Right lobe of liver (tissue), 6 donors: ENCODE measurements around the gene C12orf57. TPM values are rescaled to one million over a fixed set of nuclear protein-coding genes. Genes with fewer than 3 reads are reported as not detected.

Source experiments
- ATAC-seq, 4 donors: fragments of 200-7000 bp; cut with Tn5 transposase; one replicate each; pipeline ENCODE4 v1.9.1; 2020; ENCODE audit warnings: mild to moderate bottlenecking in 4 of 4, moderate library complexity in 4 of 4
- DNase-seq, 3 donors: peaks; one replicate each; pipeline ENCODE4 v3.0.0-alpha.2; 2020
- H3K27ac ChIP-seq, 3 donors: fragments of 200-600 bp; one replicate each; pipeline ENCODE4 v1.8.0; 2022
- H3K27me3 ChIP-seq, 2 donors: fragments of 200-600 bp; one replicate each; pipeline ENCODE4 v1.8.0; 2022
- H3K36me3 ChIP-seq, 4 donors: fragments of 200-600 bp; sonication (generic) in 1 of 4; one replicate each; pipeline versions ENCODE4 v1.5.1 to v1.8.0; 2017 to 2022; ENCODE audit warnings: control low read depth in 1 of 4
- H3K4me1 ChIP-seq, 4 donors: fragments of 200-600 bp; sonication (generic) in 1 of 4; one replicate each; pipeline versions ENCODE4 v1.5.1 to v1.8.0; 2017 to 2022; ENCODE audit warnings: control low read depth in 1 of 4
- H3K4me3 ChIP-seq, 3 donors: fragments of 200-600 bp; one replicate each; pipeline ENCODE4 v1.8.0; 2022
- H3K9me3 ChIP-seq, 4 donors: fragments of 200-600 bp; sonication (generic) in 1 of 4; one replicate each; pipeline versions ENCODE4 v1.5.1 to v1.8.0; 2017 to 2022; ENCODE audit warnings: control low read depth in 1 of 4
- CTCF ChIP-seq, 4 donors: fragments of 200-600 bp in 3 of 4; fragments of 450-650 bp in 1 of 4; IDR thresholded peaks; one replicate each; pipeline versions ENCODE4 v1.5.1 to v1.8.0; 2016 to 2022; ENCODE audit warnings: antibody characterized with exemption in 4 of 4, mild to moderate bottlenecking in 2 of 4
- POLR2A ChIP-seq: fragments of 450-650 bp; IDR thresholded peaks from one replicate; pipeline ENCODE4 v1.6.1; 2017; ENCODE audit warnings: antibody characterized with exemption, mild to moderate bottlenecking
- WGBS: methylation state at CpG from one replicate; pipeline ENCODE4 v1.1.6; 2018; ENCODE audit warnings: low coverage, low lambda C conversion rate; ENCODE audit not compliant: insufficient coverage; ENCODE audit errors: missing lambda C conversion rate; 5-methylcytosine and 5-hydroxymethylcytosine counted together
- intact Hi-C, 2 donors: fragments of 100-400 bp; cut with DNase I; formaldehyde crosslinking; loops; one replicate each; pipeline versions ENCODE4 v1.11.2 to v1.14.1; 2022
- total RNA-seq, 6 experiments: library from RNA; depleted of rRNA in 2 of 6; stranded (reverse); fragments of >200 nt in 2 of 6; fragmentation: NEBNext Ultra II Directional in 3 of 6; extraction: Animal tissue kit (Norgen Biotek cat#: 25700) in 3 of 6; gene quantifications; one replicate each; pipeline versions ENCODE4 v1.1.0 to v1.2.4, GENCODE V29; 2016 to 2023
- donor health status: DM: no; HTN: yes; CAD: no.
- donor health status: DM: no; HTN: no; CAD: no.
- donor health status: DM: no; HTN: no; CAD: no.
- donor health status: DM: no; HTN: yes; CAD: no.
- donor health status: DM: no; HTN: yes; CAD: no.

The C12orf57 gene
- total RNA-seq, 6 experiments from 2014 or later: 47.6 to 189 (median 70.5) TPM

- intact Hi-C loops: no loop called here
- 58% methylated on average over 10 of the region's 10 CpGs for WGBS
- ATAC-seq (no peak), DNase-seq (no peak)
- Histone ChIP-seq H3K27ac (no peak overlapping the region), H3K4me3 (no peak overlapping the region), H3K9me3 (no peaks in the 10 kb centered on the region), H3K36me3 (no peaks in the 10 kb centered on the region), H3K4me1 (peaks cover 0 to 30% (median 13%) of the 10 kb centered on the region in 4 donors), H3K27me3 (no peaks in the 10 kb centered on the region)
- no peak for TF ChIP-seq POLR2A
- TF ChIP-seq CTCF (IDR thresholded peaks at IDR 0.05): no peak
Measured at GRCh38 chr12:6923003-6923732, 20.7 kb upstream of the C12orf57 start.

- 23% methylated on average over 6 of the region's 6 CpGs for WGBS
- no peak overlapping the region for H3K27ac ChIP-seq
Measured at GRCh38 chr12:6923851-6924250, 20.0 kb upstream of the C12orf57 start.

GRCh38 chr12:6925239-6925539, 18.6 kb upstream of the C12orf57 start:
- H3K4me1 ChIP-seq: peaks cover 0 to 44% (median 18%) of the 10 kb centered on the region in 4 donors
- ATAC-seq: no peak
- no peak overlapping the region for H3K4me3 ChIP-seq

More at GRCh38 chr12:6923851-6924250, 20.0 kb upstream of the C12orf57 start:
- intact Hi-C loops: no loop called here
- no peak for ATAC-seq
- no peak for DNase-seq
- Histone ChIP-seq H3K27me3 (no peaks in the 10 kb centered on the region), H3K36me3 (no peaks in the 10 kb centered on the region), H3K4me1 (peaks cover 0 to 31% (median 13%) of the 10 kb centered on the region in 4 donors), H3K4me3 (no peak overlapping the region), H3K9me3 (no peaks in the 10 kb centered on the region)
- TF ChIP-seq POLR2A (no peak), CTCF (IDR thresholded peaks at IDR 0.05) (no peak)

GRCh38 chr12:6925540-6926279, 18.1 kb upstream of the C12orf57 start:
- peak; percentile 63 to 87 (median 82) for DNase-seq
- 17% methylated on average over 6 of the region's 8 CpGs for WGBS
- peaks cover 0 to 44% (median 18%) of the 10 kb centered on the region in 4 donors for H3K4me1 ChIP-seq
- H3K9me3 ChIP-seq: no peaks in the 10 kb centered on the region
- H3K36me3 ChIP-seq: no peaks in the 10 kb centered on the region
- ATAC-seq: peak; percentile 60 to 72 (median 70)
- H3K27ac ChIP-seq: peak overlapping the region; percentile 62 to 80 (median 70)
- H3K27me3 ChIP-seq: no peaks in the 10 kb centered on the region
- intact Hi-C loops: no loop called here
- H3K4me3 ChIP-seq: peak overlapping the region; percentile 12 to 41 (median 25)
- TF ChIP-seq POLR2A (no peak), CTCF (IDR thresholded peaks at IDR 0.05) (peak in 2 of 4 donors; percentile 7 to 15)

More at GRCh38 chr12:6925239-6925539, 18.6 kb upstream of the C12orf57 start:
- no peaks in the 10 kb centered on the region for H3K9me3 ChIP-seq
- intact Hi-C loops: no loop called here
- TF ChIP-seq POLR2A (no peak), CTCF (IDR thresholded peaks at IDR 0.05) (no peak)
- WGBS: 14% methylated on average over 1 of the region's 1 CpG
- H3K36me3 ChIP-seq: no peaks in the 10 kb centered on the region
- H3K27me3 ChIP-seq: no peaks in the 10 kb centered on the region
- DNase-seq: no peak
- H3K27ac ChIP-seq: peak overlapping the region; percentile 62 to 80 (median 70)
